Gastrocnemius medialis (tissue), 4 donors: Measurements from ENCODE around the gene EP400. TPM values are rescaled to one million over a fixed set of nuclear protein-coding genes. Genes with fewer than 3 reads are reported as not detected.
A peak's percentile ranks its signal among the peaks of the same experiment; 100 is the strongest.

Source experiments
- ATAC-seq, 2 donors: fragments of 150-250 bp; one replicate each; pipeline ENCODE4 v1.9.1; 2016
- DNase-seq, 2 donors: peaks; one replicate each; pipeline ENCODE4 v3.0.0-alpha.2; 2019
- H3K27ac ChIP-seq, 4 donors: fragments of 200-600 bp; sonication (generic); 1 replicate in 1 of 4; 2 replicates in 3 of 4; pipeline ENCODE4 v1.5.1; 2016 to 2018; ENCODE audit warnings: mild to moderate bottlenecking in 2 of 4, moderate library complexity in 1 of 4
- H3K27me3 ChIP-seq, 3 donors: fragments of 200-600 bp; sonication (generic) in 2 of 3; 1 replicate in 1 of 3; 2 replicates in 2 of 3; pipeline versions ENCODE4 v1.5.1 to v1.6.0; 2016 to 2019; ENCODE audit warnings: mild to moderate bottlenecking in 1 of 3, moderate library complexity in 1 of 3
- H3K36me3 ChIP-seq, 2 donors: fragments of 200-600 bp; sonication (generic) in 1 of 2; one replicate each; pipeline ENCODE4 v1.5.1; 2017 to 2018
- H3K4me1 ChIP-seq, 2 donors: fragments of 200-600 bp; sonication (generic) in 1 of 2; one replicate each; pipeline ENCODE4 v1.5.1; 2016 to 2017; ENCODE audit warnings: mild to moderate bottlenecking in 2 of 2
- H3K4me3 ChIP-seq, 4 donors: fragments of 200-600 bp; sonication (generic) in 3 of 4; 1 replicate in 1 of 4; 2 replicates in 3 of 4; pipeline ENCODE4 v1.5.1; 2016 to 2019; ENCODE audit warnings: mild to moderate bottlenecking in 2 of 4
- H3K9me3 ChIP-seq, 3 donors: fragments of 200-600 bp; sonication (generic) in 2 of 3; 1 replicate in 1 of 3; 2 replicates in 2 of 3; pipeline ENCODE4 v1.5.1; 2016 to 2019
- POLR2A ChIP-seq, 2 donors: fragments of 450-650 bp; IDR thresholded peaks; one replicate each; pipeline ENCODE4 v1.6.1; 2017; ENCODE audit warnings: antibody characterized with exemption in 2 of 2, mild to moderate bottlenecking in 2 of 2, moderate library complexity in 2 of 2
- in situ Hi-C, 4 donors: fragments of 200-750 bp; cut with MboI; loops; one replicate each; pipeline versions ENCODE4 v1.15.0 to v1.8.0; 2017; ENCODE audit warnings: low sequenced_read_pairs in 4 of 4
- intact Hi-C: fragments of 100-400 bp; cut with DNase I; formaldehyde crosslinking; loops from one replicate; pipeline ENCODE4 v1.15.1; 2023; ENCODE audit warnings: low total_unique reads
- total RNA-seq, 4 donors: library from RNA; depleted of rRNA; stranded (reverse); fragments of >200 nt; gene quantifications; one replicate each; pipeline versions ENCODE4 v1.1.0 to v1.2.3, GENCODE V29; 2016
- TF ChIP-seq, protein P1 (sequence below), 5 experiments: fragments of 450-650 bp in 3 of 5; fragments of 200-600 bp in 2 of 5; sonication (generic) in 2 of 5; IDR thresholded peaks in 4 of 5; conservative IDR thresholded peaks in 1 of 5; 1 replicate in 4 of 5; 2 replicates in 1 of 5; pipeline ENCODE4 v1.5.1; 2016 to 2019; ENCODE audit warnings: antibody characterized with exemption in 5 of 5, mild to moderate bottlenecking in 3 of 5, moderate library complexity in 3 of 5

EP400 gene
- total RNA-seq, 4 donors from 2014 or later: 11.9 to 17.4 (median 15.0) TPM

DNA sequence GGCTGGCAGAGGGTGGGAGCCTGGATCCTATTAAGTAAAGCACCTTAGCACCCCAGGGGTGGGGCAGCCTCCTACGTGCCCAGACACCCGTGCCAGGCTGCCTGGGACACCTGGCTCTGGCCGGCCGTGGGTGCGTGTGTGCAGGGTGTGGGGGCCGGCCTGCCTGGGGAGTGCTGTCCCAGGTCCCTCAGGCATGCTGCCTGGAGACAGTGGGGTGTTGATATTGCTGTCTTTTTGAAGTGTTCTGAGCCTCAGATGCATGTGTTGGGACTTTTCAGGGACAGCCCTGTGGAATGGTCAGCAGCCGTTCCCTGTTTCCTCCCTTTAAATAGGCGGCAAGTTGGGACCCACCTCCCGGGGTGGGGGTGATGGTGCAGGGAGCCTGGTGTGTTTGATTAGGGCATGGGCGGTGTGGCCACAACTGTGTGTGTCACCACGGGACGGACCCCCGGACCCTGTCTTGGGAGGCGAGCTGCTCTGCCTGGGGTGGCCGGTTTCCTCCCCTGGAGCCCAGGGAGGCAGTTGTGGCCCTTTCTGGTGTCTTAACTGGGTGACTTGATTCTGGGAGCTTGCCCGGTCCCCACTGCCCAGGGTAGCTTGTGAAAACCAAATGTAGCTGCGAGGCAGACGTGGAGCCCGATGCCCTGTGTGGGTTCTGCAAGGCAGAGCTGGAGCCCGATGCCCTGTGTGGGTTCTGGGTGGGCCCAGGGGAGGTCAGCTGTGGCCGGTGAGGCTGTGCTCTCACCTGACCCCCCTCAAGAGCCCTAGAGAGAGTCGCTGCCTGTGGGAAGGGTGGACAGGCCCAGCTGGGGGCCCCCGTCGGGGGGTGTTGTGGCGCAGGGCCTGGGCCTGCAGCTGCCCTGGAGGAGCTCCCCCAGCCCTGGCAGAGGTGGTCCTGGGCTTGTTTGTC, 47.2 kb upstream of the EP400 start:
- Histone ChIP-seq H3K9me3 (no peaks in the 10 kb centered on the region), H3K4me3 (peak overlapping the region; percentile 19 to 29 (median 26)), H3K27ac (peak overlapping the region; percentile 94 to 100 (median 98)), H3K36me3 (peaks cover 0 to 13% of the 10 kb centered on the region in 2 donors), H3K4me1 (peaks cover 56 to 77% of the 10 kb centered on the region in 2 donors), H3K27me3 (no peaks in the 10 kb centered on the region)
- TF ChIP-seq, protein P1, sequence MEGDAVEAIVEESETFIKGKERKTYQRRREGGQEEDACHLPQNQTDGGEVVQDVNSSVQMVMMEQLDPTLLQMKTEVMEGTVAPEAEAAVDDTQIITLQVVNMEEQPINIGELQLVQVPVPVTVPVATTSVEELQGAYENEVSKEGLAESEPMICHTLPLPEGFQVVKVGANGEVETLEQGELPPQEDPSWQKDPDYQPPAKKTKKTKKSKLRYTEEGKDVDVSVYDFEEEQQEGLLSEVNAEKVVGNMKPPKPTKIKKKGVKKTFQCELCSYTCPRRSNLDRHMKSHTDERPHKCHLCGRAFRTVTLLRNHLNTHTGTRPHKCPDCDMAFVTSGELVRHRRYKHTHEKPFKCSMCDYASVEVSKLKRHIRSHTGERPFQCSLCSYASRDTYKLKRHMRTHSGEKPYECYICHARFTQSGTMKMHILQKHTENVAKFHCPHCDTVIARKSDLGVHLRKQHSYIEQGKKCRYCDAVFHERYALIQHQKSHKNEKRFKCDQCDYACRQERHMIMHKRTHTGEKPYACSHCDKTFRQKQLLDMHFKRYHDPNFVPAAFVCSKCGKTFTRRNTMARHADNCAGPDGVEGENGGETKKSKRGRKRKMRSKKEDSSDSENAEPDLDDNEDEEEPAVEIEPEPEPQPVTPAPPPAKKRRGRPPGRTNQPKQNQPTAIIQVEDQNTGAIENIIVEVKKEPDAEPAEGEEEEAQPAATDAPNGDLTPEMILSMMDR (IDR thresholded peaks at IDR 0.05 in 4 of 5, conservative IDR thresholded peaks at IDR 0.05 in 1 of 5): no peak
- no peak for TF ChIP-seq POLR2A (IDR thresholded peaks at IDR 0.05)
- DNase-seq: peak in 1 of 2 donors; percentile 13
- intact Hi-C loops: no loop called here
- in situ Hi-C loops: no loop called here
- ATAC-seq: no peak

DNA sequence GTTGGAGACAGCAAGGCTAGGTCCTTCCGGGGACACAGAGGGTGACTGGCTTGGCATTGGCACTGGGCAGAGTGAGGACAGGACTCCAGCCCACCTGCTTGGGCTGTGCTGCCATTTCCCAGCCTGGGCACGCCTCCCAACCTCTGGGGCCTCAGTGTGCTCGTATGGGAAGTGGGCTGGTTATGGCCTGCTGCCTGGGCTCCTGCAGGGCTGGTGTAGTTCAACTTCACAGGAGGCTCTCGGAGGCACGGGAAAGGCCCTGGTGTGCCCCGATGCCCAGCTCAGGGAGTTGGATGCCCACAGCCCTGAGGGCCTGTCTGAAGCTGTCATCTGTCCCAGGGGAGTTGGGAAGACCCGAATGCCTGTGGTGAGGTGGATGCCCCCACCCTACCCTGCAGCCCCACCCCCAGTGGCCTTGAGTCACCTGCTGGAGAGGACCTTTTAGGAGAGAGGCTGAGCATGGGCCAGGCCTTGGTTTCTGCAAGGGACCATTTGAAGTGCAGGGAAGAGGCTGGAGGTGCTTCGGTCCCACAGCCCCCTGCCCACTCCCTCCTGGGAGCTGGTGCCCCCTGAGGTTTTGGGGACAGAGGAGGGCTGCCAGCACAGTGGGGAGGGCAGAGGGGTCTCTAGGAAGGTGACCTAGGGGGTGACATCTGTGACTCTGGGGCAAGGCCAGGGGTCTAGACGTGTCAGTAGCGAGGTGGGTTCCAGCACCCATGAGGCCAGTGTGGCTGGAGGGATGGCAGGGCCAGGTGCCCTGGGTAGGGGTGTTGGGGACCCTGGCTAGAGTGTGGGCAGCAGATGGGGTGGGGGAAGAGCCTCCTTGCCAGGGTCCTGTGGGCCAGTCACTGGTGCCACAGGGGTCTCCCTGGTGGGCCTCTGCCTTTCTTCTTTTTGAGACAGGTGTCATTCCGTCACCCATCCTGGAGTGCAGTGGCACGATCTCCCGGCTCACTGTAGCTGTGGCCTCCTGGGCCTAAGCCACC, 46.2 kb upstream of the EP400 start:
- Histone ChIP-seq H3K36me3 (peaks cover 0 to 15% of the 10 kb centered on the region in 2 donors), H3K4me3 (no peak overlapping the region), H3K27ac (peak overlapping the region; percentile 94 to 100 (median 98)), H3K4me1 (peaks cover 46 to 67% of the 10 kb centered on the region in 2 donors), H3K9me3 (no peaks in the 10 kb centered on the region), H3K27me3 (no peaks in the 10 kb centered on the region)
- ATAC-seq: no peak
- intact Hi-C loops (no loop called here), in situ Hi-C loops (no loop called here)
- DNase-seq: peak in 1 of 2 donors; percentile 24
- no peak for TF ChIP-seq POLR2A (IDR thresholded peaks at IDR 0.05)
- TF ChIP-seq, protein P1 (IDR thresholded peaks at IDR 0.05 in 4 of 5, conservative IDR thresholded peaks at IDR 0.05 in 1 of 5): no peak

DNA sequence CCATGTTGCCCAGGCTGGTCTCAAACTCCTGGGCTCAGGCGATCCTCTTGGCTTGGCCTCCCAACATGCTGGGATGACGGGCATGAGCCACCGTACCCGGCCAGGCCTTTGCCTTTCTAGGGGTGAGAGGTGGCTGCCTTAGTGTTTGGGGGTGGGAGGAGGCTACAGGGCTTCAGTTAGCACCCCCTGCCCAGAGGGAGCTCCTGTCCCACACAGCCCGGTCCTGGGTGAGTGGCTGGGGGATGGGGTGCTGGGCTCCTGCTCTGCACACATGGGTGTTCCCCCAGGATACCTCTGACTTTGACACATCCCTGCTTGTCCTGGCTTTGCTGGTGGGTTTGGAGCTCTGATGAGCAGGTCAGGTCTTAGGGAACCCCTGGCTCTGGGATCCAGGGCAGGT, 45.4 kb upstream of the EP400 start:
- TF ChIP-seq, protein P1 (IDR thresholded peaks at IDR 0.05 in 4 of 5, conservative IDR thresholded peaks at IDR 0.05 in 1 of 5): no peak
- TF ChIP-seq POLR2A (IDR thresholded peaks at IDR 0.05): no peak
- intact Hi-C loops (no loop called here), in situ Hi-C loops (no loop called here)
- no peaks in the 10 kb centered on the region for H3K9me3 ChIP-seq
- H3K27ac ChIP-seq: peak overlapping the region in 2 of 4 donors; percentile 15 to 32
- H3K4me1 ChIP-seq: peaks cover 46 to 62% of the 10 kb centered on the region in 2 donors
- H3K36me3 ChIP-seq: peaks cover 0 to 18% of the 10 kb centered on the region in 2 donors
- no peak overlapping the region for H3K4me3 ChIP-seq
- H3K27me3 ChIP-seq: no peaks in the 10 kb centered on the region
- ATAC-seq (no peak), DNase-seq (no peak)

DNA sequence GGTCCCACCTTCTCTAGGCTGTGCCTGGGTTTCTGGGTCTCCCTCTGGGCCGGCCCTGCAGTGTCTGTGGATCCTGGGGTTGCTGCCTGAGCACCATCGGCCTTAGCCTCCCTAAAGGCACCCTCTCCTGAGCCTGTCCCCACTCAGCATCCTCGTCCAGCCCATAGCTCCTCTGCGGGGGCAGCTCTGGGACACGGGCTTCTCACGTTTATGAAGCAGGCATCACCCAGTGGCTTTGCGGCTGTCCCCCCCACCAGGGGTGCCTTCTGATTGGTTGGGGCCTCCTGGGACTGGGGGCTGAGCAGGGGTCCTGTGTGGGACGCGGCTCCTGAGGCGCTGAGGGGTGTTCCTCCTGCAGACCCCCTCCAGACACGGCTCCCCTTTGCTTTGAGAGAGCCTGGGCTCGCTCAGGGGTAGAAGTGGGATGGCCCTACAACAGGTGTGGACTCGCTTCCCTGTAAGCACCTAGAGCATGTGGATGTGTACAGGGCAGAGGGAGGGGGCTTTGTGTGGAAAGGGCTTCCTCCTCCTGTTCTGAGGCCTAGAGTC, 44.6 kb upstream of the EP400 start:
- peaks cover 0 to 27% of the 10 kb centered on the region in 2 donors for H3K36me3 ChIP-seq

More for the DNA sequence above, 44.6 kb upstream of the EP400 start:
- no peaks in the 10 kb centered on the region for H3K27me3 ChIP-seq
- peak overlapping the region in 1 of 4 donors; percentile 20 for H3K27ac ChIP-seq
- intact Hi-C loops: no loop called here
- no peak for TF ChIP-seq POLR2A (IDR thresholded peaks at IDR 0.05)
- TF ChIP-seq, protein P1 (IDR thresholded peaks at IDR 0.05 in 4 of 5, conservative IDR thresholded peaks at IDR 0.05 in 1 of 5): no peak
- no peak for ATAC-seq
- peak in 1 of 2 donors; percentile 12 for DNase-seq
- in situ Hi-C loops: no loop called here
- no peaks in the 10 kb centered on the region for H3K9me3 ChIP-seq
- H3K4me1 ChIP-seq: peaks cover 39 to 54% of the 10 kb centered on the region in 2 donors
- no peak overlapping the region for H3K4me3 ChIP-seq
